Measurements from ENCODE around the gene SKAP2. TPM values are rescaled to one million over a fixed set of nuclear protein-coding genes. Genes with fewer than 3 reads are reported as not detected.

SKAP2 gene
- total and polyA plus RNA-seq, 10 of the 15 experiments (the other 5 are each of a cell fraction or from before 2014, with no cell fraction given) = 10.9 to 40.6 (median 23.5) TPM

- TF ChIP-seq MYC (IDR thresholded peaks at IDR 0.05; ENCODE audit: insufficient read depth, insufficient read length, insufficient replicate concordance, low read length, severe bottlenecking) = no peak
- no peak for TF ChIP-seq CREB1 (IDR thresholded peaks at IDR 0.05; ENCODE audit: low read depth)
- no peak for TF ChIP-seq ATF3 (IDR thresholded peaks at IDR 0.05; ENCODE audit: borderline replicate concordance, extremely low read depth, low read depth, low read length)
- TF ChIP-seq E2F8 (IDR thresholded peaks at IDR 0.05; ENCODE audit: low read depth, partially characterized antibody) = no peak
- no peak for TF ChIP-seq EED (IDR thresholded peaks at IDR 0.05; ENCODE audit: low read depth)
Measured at GRCh38 chr7:26662646-26663045, 201.7 kb downstream of the SKAP2 start (continued).

GRCh38 chr7:26659121-26659520 lies 205.3 kb downstream of the SKAP2 start:
- H2AFZ ChIP-seq (ENCODE audit: control insufficient read depth, low read depth, low read length) = no peak overlapping the region
- no peak overlapping the region for H3K9ac ChIP-seq (ENCODE audit: control insufficient read depth, insufficient read depth, low read length)
- no peaks in the 10 kb centered on the region for H3K9me3 ChIP-seq (replicated peaks; ENCODE audit: control insufficient read depth, insufficient read depth, low read length)
- in situ Hi-C loops (cut with MboI) = no loop called here
- no peak for TF ChIP-seq ATF3 (IDR thresholded peaks at IDR 0.05; ENCODE audit: borderline replicate concordance, extremely low read depth, low read depth, low read length)
- TF ChIP-seq GATAD2B (conservative IDR thresholded peaks at IDR 0.05; ENCODE audit: low read depth) = no peak
- no peak for TF ChIP-seq CBX5 (IDR thresholded peaks at IDR 0.05; ENCODE audit: low read depth)
- TF ChIP-seq ZNF274 (IDR thresholded peaks at IDR 0.05; ENCODE audit: insufficient read depth, insufficient read length) = no peak
- TF ChIP-seq MYB (IDR thresholded peaks at IDR 0.05; ENCODE audit: borderline replicate concordance, low read depth, low read length) = no peak
- TF ChIP-seq E2F8 (IDR thresholded peaks at IDR 0.05; ENCODE audit: low read depth, partially characterized antibody) = no peak
- H3K36me3 ChIP-seq (ENCODE audit: control insufficient read depth in 2 of 2, insufficient read depth in 2 of 2, low read length in 1 of 2) = no peaks in the 10 kb centered on the region
- no peak for ATAC-seq
- DNase-seq (ENCODE audit: low read depth, low spot score) = no peak
- no peaks in the 10 kb centered on the region for H4K20me1 ChIP-seq (ENCODE audit: control insufficient read depth, insufficient read depth)
- intact Hi-C loops (cut with micrococcal nuclease; ENCODE audit: unreplicated experiment) = no loop called here
- BruUV-seq (replicated peaks) = no TSS peak
- no peaks in the 10 kb centered on the region for H3K79me2 ChIP-seq (ENCODE audit: control insufficient read depth, insufficient read depth, low read length)
- CTCF ChIA-PET = interaction anchor here (1.8 to 2.0 kb wide), 3 partner anchors 20 to 289 kb away, joined by 6 to 13 read pairs (median 9); no protein-coding TSS in a partner anchor
- no peak overlapping the region for H3K4me3 ChIP-seq
- no peak overlapping the region for H3K4me2 ChIP-seq (ENCODE audit: control insufficient read depth, insufficient read depth)
- no peaks in the 10 kb centered on the region for H3K27me3 ChIP-seq (replicated peaks in 1 of 2; ENCODE audit: control insufficient read depth in 2 of 2, insufficient read depth in 2 of 2, low read length in 1 of 2)
- WGBS (ENCODE audit: insufficient coverage, insufficient replicate concordance, low lambda C conversion rate, missing lambda C conversion rate) = 73% methylated on average over 3 of the region's 3 CpGs
- RAD21 ChIA-PET (ENCODE audit: unreplicated experiment) = no interaction called here
- POLR2A ChIA-PET = no interaction called here
- H3K27ac ChIP-seq (ENCODE audit: control insufficient read depth, insufficient read depth) = no peak overlapping the region
- H3K4me1 ChIP-seq (ENCODE audit: control insufficient read depth, insufficient read depth, low read length) = no peaks in the 10 kb centered on the region
- SMC1A ChIA-PET (ENCODE audit: uncharacterized antibody, unreplicated experiment) = interaction anchor here (1.8 to 2.4 kb wide), 3 partner anchors 13 to 289 kb away, joined by 4 to 11 read pairs (median 5); no protein-coding TSS in a partner anchor
- FAIRE-seq = no peak

Measured in GM12878 (cell line).